Chondrocyte (in vitro differentiated cells): ENCODE data around the gene PLEKHA5. TPM values are rescaled to one million over a fixed set of nuclear protein-coding genes. Genes with fewer than 3 reads are reported as not detected.
"Not testable (repeated sequence)": the region's sequence is repeated elsewhere in the genome, so short reads cannot be mapped to it uniquely, and the experiment has no call there.

ENCODE experiments used
- DNase-seq: peaks from one replicate; pipeline ENCODE4 v3.0.0; 2021; ENCODE audit warnings: mixed read lengths, low spot score
- H3K27ac Mint-ChIP-seq: one replicate; pipeline ENCODE4 v1.8.0; 2021; ENCODE audit warnings: mild to moderate bottlenecking, moderate library complexity, mixed read lengths; ENCODE audit not compliant: unreplicated experiment
- H3K27me3 Mint-ChIP-seq: 2 replicates; pipeline ENCODE4 v1.8.0; 2021; ENCODE audit warnings: low read depth, mixed read lengths
- H3K36me3 Mint-ChIP-seq: 2 replicates; pipeline ENCODE4 v1.8.0; 2021; ENCODE audit warnings: low read depth, mixed read lengths
- H3K4me1 Mint-ChIP-seq: 2 replicates; pipeline ENCODE4 v1.8.0; 2021; ENCODE audit warnings: low read depth, mild to moderate bottlenecking, mixed read lengths
- H3K4me3 Mint-ChIP-seq: one replicate; pipeline ENCODE4 v1.8.0; 2021; ENCODE audit warnings: mild to moderate bottlenecking, moderate library complexity, mixed read lengths; ENCODE audit not compliant: unreplicated experiment
- H3K9me3 Mint-ChIP-seq: 2 replicates; pipeline ENCODE4 v1.8.0; 2021; ENCODE audit warnings: low read depth, mixed read lengths
- CTCF ChIP-seq: fragments of 200-600 bp; sonication (generic); IDR thresholded peaks from 2 replicates; pipeline ENCODE4 v1.5.0; 2021; ENCODE audit warnings: antibody characterized with exemption, mild to moderate bottlenecking, moderate library complexity
- total RNA-seq: library from RNA; stranded (reverse); gene quantifications from 3 replicates; pipeline ENCODE4 v1.2.1, GENCODE V29; 2021

The PLEKHA5 gene
- total RNA-seq, 1 donor from 2014 or later, result 8.9 TPM

- Mint-ChIP-seq H3K27me3 (no peaks in the 10 kb centered on the region), H3K27ac (no peak overlapping the region), H3K4me3 (no peak overlapping the region), H3K9me3 (peaks cover 11% of the 10 kb centered on the region), H3K36me3 (peaks cover 2% of the 10 kb centered on the region), H3K4me1 (no peaks in the 10 kb centered on the region)
- DNase-seq, result no peak
- TF ChIP-seq CTCF, result no peak
Measured at GRCh38 chr12:19085090-19085489, 44.4 kb upstream of the PLEKHA5 start.

GRCh38 chr12:19088606-19089005 lies 40.9 kb upstream of the PLEKHA5 start:
- H3K36me3 Mint-ChIP-seq, result no peaks in the 10 kb centered on the region
- H3K4me3 Mint-ChIP-seq, result no peak overlapping the region
- peaks cover 11% of the 10 kb centered on the region for H3K9me3 Mint-ChIP-seq
- no peaks in the 10 kb centered on the region for H3K4me1 Mint-ChIP-seq
- H3K27me3 Mint-ChIP-seq, result no peaks in the 10 kb centered on the region
- TF ChIP-seq CTCF, result no peak
- DNase-seq, result no peak
- H3K27ac Mint-ChIP-seq, result no peak overlapping the region

GRCh38 chr12:19092482-19092881 lies 37.1 kb upstream of the PLEKHA5 start:
- not testable (repeated sequence) for H3K27ac Mint-ChIP-seq, H3K4me1 Mint-ChIP-seq, H3K36me3 Mint-ChIP-seq, DNase-seq, H3K4me3 Mint-ChIP-seq, H3K27me3 Mint-ChIP-seq, H3K9me3 Mint-ChIP-seq

- Mint-ChIP-seq H3K4me3 (no peak overlapping the region), H3K27ac (no peak overlapping the region), H3K36me3 (no peaks in the 10 kb centered on the region), H3K4me1 (peaks cover 5% of the 10 kb centered on the region), H3K9me3 (no peaks in the 10 kb centered on the region), H3K27me3 (no peaks in the 10 kb centered on the region)
- TF ChIP-seq CTCF, result no peak
- DNase-seq, result no peak
Measured at GRCh38 chr12:19093218-19093617, 36.3 kb upstream of the PLEKHA5 start.

- no peak overlapping the region for H3K4me3 Mint-ChIP-seq
- DNase-seq, result no peak
Measured at GRCh38 chr12:19095331-19095730, 34.2 kb upstream of the PLEKHA5 start.

More at GRCh38 chr12:19095331-19095730, 34.2 kb upstream of the PLEKHA5 start:
- H3K9me3 Mint-ChIP-seq, result no peaks in the 10 kb centered on the region
- no peaks in the 10 kb centered on the region for H3K27me3 Mint-ChIP-seq
- TF ChIP-seq CTCF, result no peak
- H3K27ac Mint-ChIP-seq, result no peak overlapping the region
- H3K36me3 Mint-ChIP-seq, result no peaks in the 10 kb centered on the region
- peaks cover 5% of the 10 kb centered on the region for H3K4me1 Mint-ChIP-seq
